Choroid plexus epithelial cell (primary cell): ENCODE data around the gene FLT1.

Experiments used
- DNase-seq: peaks from one replicate; pipeline ENCODE4 v3.0.0-alpha.2; 2010; ENCODE audit warnings: low read depth
- H3K4me3 ChIP-seq: 2 replicates; pipeline ENCODE4 v1.5.1; 2011; ENCODE audit warnings: low read depth, mild to moderate bottlenecking, control low read depth, low read length, moderate library complexity
- TF ChIP-seq, protein P1 (sequence below): conservative IDR thresholded peaks from 2 replicates; pipeline ENCODE4 v1.5.1; 2011; ENCODE audit warnings: low read depth, mild to moderate bottlenecking, control low read depth, inconsistent platforms, low read length, moderate library complexity

FLT1 gene

DNA sequence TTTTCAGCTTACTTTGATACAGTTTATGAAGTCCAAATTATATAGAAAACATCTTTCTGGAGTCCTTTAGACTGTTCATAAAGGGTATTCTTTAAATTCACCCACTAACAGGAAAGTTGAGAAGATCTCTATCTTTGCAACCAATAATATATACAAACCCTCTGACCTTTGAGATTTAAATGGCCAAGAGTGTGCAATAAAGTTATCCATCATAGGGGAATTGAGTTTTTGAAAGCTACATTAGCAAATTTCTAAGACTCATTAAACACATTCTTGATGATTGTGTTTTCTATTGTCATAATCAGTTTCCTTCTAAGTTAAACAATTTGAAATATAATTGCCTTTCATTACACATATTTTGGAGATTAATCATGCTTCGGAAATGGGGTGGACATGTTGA, 15.9 kb downstream of the FLT1 start:
- TF ChIP-seq, protein P1, sequence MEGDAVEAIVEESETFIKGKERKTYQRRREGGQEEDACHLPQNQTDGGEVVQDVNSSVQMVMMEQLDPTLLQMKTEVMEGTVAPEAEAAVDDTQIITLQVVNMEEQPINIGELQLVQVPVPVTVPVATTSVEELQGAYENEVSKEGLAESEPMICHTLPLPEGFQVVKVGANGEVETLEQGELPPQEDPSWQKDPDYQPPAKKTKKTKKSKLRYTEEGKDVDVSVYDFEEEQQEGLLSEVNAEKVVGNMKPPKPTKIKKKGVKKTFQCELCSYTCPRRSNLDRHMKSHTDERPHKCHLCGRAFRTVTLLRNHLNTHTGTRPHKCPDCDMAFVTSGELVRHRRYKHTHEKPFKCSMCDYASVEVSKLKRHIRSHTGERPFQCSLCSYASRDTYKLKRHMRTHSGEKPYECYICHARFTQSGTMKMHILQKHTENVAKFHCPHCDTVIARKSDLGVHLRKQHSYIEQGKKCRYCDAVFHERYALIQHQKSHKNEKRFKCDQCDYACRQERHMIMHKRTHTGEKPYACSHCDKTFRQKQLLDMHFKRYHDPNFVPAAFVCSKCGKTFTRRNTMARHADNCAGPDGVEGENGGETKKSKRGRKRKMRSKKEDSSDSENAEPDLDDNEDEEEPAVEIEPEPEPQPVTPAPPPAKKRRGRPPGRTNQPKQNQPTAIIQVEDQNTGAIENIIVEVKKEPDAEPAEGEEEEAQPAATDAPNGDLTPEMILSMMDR: no peak
- DNase-seq: no peak
- H3K4me3 ChIP-seq: no peak overlapping the region

DNA sequence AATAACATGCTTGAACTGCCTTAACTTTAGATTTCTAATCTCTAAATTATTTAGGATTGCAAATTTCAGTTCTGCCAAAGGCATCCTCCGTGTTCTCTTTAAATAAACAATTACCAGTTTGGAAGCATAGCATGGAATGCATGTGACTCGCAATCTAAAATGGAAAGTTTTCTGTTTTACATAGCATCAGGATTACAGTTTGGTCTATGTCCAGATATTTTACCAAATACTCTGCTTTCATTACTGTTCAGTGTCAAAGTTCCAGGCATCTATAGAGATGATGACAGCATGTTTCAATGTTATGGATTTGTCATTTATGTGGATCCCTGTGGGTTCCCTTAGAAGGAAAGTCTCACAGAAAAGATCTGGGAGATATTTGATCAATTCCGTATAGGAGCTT, 16.8 kb downstream of the FLT1 start:
- peak; percentile 70 for DNase-seq
- H3K4me3 ChIP-seq: no peak overlapping the region
- TF ChIP-seq, protein P1: no peak

DNA sequence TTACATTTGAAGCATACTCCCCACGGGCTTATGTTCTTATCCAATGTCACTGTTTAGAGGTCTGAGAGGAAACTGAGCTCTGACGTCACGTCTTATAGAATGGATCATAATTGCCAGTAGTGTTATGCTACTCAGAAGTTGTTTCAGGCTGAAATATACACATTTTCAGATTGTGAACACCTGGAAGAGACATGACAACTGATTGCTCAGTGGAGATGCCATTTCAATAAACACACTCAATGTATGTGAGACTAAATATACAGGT, 17.3 kb downstream of the FLT1 start:
- DNase-seq: no peak
- TF ChIP-seq, protein P1: no peak
- no peak overlapping the region for H3K4me3 ChIP-seq

- TF ChIP-seq, protein P1: no peak
- no peak overlapping the region for H3K4me3 ChIP-seq
- DNase-seq: no peak
These were observed 17.8 kb downstream of the FLT1 start for GRCh38 chr13:28476919-28477708.

DNA sequence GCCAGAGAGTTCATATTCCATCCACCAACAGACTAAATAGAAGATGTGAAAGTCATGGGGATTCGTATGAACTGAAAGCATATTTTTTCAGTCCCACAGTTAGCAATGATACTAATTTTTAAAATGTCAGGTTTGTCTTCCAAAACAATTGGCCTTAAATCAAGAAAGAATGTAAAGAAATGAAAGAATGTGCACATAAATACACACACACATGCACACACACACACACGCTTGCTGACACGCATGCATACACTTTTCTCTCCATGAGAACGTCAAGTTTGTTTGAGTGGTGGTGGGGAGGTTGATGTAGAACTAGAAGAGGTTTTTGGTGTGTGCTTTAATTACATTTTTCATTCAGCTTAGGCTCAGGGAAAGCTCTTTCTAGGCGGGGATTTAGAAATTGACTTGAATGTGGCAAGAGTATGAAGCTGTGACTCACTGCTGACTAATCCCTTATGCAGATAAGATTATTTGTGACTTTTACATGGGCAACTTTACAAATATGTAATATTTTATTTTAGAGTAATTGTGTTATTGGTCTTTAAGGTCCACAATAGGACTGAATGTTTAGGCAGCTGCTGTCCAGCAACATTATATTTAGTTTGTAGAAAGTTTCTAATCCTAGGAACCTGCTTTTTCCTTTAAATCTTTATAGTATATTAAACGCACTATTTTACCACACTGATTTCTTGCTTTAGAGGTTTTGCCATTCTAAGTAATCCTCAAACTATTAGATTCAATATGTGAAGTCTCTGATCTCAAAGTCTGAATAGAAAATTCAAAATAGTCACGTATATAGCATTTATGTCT, 18.8 kb downstream of the FLT1 start:
- TF ChIP-seq, protein P1: no peak
- no peak overlapping the region for H3K4me3 ChIP-seq
- DNase-seq: peak; percentile 93

DNA sequence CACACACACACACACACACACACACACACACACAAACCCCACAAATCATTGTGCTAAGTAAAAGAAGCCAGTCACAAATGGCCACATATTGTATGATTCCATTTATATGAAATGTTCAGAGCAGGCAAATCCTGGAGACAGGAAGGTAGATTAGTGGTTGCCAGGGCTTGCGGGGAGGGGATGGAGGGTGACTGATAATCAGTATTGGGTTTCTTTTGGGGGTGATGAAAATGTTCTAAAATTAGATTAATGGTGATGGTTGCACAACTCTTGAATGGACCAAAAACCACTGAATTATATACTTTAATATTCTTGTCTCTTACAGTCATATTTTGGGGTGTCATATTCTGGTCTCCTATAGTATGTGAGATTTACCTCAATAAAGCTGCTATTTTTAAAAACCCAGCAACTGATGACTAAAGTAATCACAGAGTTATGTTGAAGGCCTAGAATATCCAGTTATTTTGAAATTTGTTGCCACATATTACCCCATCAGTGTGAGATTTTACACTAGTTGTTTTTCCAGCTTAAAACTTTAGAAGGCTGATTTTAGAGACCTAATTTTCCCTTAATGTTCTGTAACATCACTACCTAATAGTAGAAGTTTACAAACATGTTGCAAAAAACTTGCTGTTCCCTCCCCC, 20.3 kb downstream of the FLT1 start:
- TF ChIP-seq, protein P1: no peak

More for the DNA sequence above, 20.3 kb downstream of the FLT1 start:
- DNase-seq: no peak
- H3K4me3 ChIP-seq: no peak overlapping the region
